ENCODE measurements around the gene SUDS3.
A peak's percentile ranks its signal among the peaks of the same experiment; 100 is the strongest.

The SUDS3 gene

GRCh38 chr12:118345355-118345754 is 31.0 kb upstream of the SUDS3 start:
- no peak overlapping the region for H3K4me2 ChIP-seq (ENCODE audit: low read length)
- peaks cover 67% of the 10 kb centered on the region for H3K79me2 ChIP-seq (ENCODE audit: insufficient read depth, low read length)
- no peaks in the 10 kb centered on the region for H3F3A ChIP-seq (ENCODE audit: insufficient read depth, low read length)

DNA sequence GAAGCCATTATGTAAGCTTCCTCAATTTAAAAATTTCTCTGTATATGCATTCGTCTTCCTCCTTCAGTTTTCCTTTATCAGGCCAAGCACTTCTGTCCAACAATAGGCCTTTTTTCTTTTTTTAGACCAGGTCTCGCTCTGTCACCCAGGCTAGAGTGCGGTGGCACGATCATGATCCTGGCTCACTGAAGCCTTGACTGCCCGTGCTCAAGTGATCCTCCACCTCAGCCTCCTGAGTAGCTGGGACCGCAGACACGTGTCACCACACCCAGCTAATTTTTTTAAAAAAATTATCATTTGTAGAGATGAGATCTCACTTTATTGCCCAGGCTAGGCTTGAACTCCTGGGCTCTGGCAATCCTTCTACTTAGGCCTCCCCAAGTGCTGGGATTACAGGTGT is 29.5 kb upstream of the SUDS3 start:
- TF ChIP-seq, protein P1, sequence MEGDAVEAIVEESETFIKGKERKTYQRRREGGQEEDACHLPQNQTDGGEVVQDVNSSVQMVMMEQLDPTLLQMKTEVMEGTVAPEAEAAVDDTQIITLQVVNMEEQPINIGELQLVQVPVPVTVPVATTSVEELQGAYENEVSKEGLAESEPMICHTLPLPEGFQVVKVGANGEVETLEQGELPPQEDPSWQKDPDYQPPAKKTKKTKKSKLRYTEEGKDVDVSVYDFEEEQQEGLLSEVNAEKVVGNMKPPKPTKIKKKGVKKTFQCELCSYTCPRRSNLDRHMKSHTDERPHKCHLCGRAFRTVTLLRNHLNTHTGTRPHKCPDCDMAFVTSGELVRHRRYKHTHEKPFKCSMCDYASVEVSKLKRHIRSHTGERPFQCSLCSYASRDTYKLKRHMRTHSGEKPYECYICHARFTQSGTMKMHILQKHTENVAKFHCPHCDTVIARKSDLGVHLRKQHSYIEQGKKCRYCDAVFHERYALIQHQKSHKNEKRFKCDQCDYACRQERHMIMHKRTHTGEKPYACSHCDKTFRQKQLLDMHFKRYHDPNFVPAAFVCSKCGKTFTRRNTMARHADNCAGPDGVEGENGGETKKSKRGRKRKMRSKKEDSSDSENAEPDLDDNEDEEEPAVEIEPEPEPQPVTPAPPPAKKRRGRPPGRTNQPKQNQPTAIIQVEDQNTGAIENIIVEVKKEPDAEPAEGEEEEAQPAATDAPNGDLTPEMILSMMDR (IDR thresholded peaks at IDR 0.05; ENCODE audit: low read length), result no peak
- TF ChIP-seq EZH2 (IDR thresholded peaks at IDR 0.05; ENCODE audit: borderline replicate concordance, low read length), result no peak
- no peak overlapping the region for H2AFZ ChIP-seq (ENCODE audit: low read length)
- H3K27me3 ChIP-seq (ENCODE audit: insufficient read depth, low read length), result no peaks in the 10 kb centered on the region
- peaks cover 64% of the 10 kb centered on the region for H3K79me2 ChIP-seq (ENCODE audit: insufficient read depth, low read length)
- no peaks in the 10 kb centered on the region for H3K36me3 ChIP-seq (ENCODE audit: insufficient read depth, low read length)
- no peaks in the 10 kb centered on the region for H3K9me3 ChIP-seq (ENCODE audit: low read length)
- H3F3A ChIP-seq (ENCODE audit: insufficient read depth, low read length), result no peaks in the 10 kb centered on the region
- peak overlapping the region; percentile 39; the same call in 1 of the 2 replicates for H3K4me2 ChIP-seq (ENCODE audit: low read length)
- no peak overlapping the region for H3K9ac ChIP-seq (ENCODE audit: low read length)
- H3K27ac ChIP-seq (ENCODE audit: low read depth, low read length, poor library complexity, severe bottlenecking), result peak overlapping the region; percentile 38
- H3K4me3 ChIP-seq (ENCODE audit: low read depth, low read length, poor library complexity, severe bottlenecking), result no peak overlapping the region
- H3K4me1 ChIP-seq (ENCODE audit: insufficient read depth, low read length, severe bottlenecking), result peaks cover 36% of the 10 kb centered on the region
- H4K20me1 ChIP-seq (ENCODE audit: insufficient read depth, low read length), result no peaks in the 10 kb centered on the region
- H3K9me2 ChIP-seq (ENCODE audit: low read depth, low read length), result no peaks in the 10 kb centered on the region

More at GRCh38 chr12:118345355-118345754, 31.0 kb upstream of the SUDS3 start:
- no peak overlapping the region for H2AFZ ChIP-seq (ENCODE audit: low read length)
- H3K27ac ChIP-seq (ENCODE audit: low read depth, low read length, poor library complexity, severe bottlenecking), result no peak overlapping the region
- no peaks in the 10 kb centered on the region for H3K27me3 ChIP-seq (ENCODE audit: insufficient read depth, low read length)
- peaks cover 36% of the 10 kb centered on the region for H3K4me1 ChIP-seq (ENCODE audit: insufficient read depth, low read length, severe bottlenecking)
- H3K9me3 ChIP-seq (ENCODE audit: low read length), result no peaks in the 10 kb centered on the region
- H3K9ac ChIP-seq (ENCODE audit: low read length), result no peak overlapping the region
- H4K20me1 ChIP-seq (ENCODE audit: insufficient read depth, low read length), result no peaks in the 10 kb centered on the region
- no peak overlapping the region for H3K4me3 ChIP-seq (ENCODE audit: low read depth, low read length, poor library complexity, severe bottlenecking)
- H3K36me3 ChIP-seq (ENCODE audit: insufficient read depth, low read length), result no peaks in the 10 kb centered on the region
- TF ChIP-seq, protein P1 (IDR thresholded peaks at IDR 0.05; ENCODE audit: low read length), result no peak
- no peak for TF ChIP-seq EZH2 (IDR thresholded peaks at IDR 0.05; ENCODE audit: borderline replicate concordance, low read length)
- H3K9me2 ChIP-seq (ENCODE audit: low read depth, low read length), result no peaks in the 10 kb centered on the region

DNA sequence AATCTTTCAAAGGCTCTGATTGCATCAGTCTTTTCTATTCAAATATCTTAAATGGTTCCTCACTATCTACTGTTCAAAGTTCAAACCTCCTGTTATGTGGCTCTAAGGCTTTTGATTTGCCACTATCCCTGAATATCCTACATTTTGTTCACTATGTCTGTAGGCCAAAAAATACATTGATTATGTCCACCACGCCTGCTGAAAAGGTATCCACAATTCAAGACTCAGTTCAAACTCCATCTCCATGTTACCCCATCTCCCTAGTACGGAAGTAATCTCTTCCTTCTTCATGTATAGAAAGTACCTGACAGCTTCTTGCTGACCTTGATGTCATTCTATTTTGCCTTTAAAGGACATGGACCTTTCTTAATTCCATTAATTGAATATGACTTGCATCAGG is 28.4 kb upstream of the SUDS3 start:
- H3K27ac ChIP-seq (ENCODE audit: low read depth, low read length, poor library complexity, severe bottlenecking), result peak overlapping the region; percentile 38
- H3K9ac ChIP-seq (ENCODE audit: low read length), result no peak overlapping the region

More for the DNA sequence above, 28.4 kb upstream of the SUDS3 start:
- Histone ChIP-seq H3K27me3 (ENCODE audit: insufficient read depth, low read length) (no peaks in the 10 kb centered on the region), H3F3A (ENCODE audit: insufficient read depth, low read length) (no peaks in the 10 kb centered on the region), H3K9me2 (ENCODE audit: low read depth, low read length) (no peaks in the 10 kb centered on the region), H3K4me2 (ENCODE audit: low read length) (no peak overlapping the region), H3K4me3 (ENCODE audit: low read depth, low read length, poor library complexity, severe bottlenecking) (no peak overlapping the region), H4K20me1 (ENCODE audit: insufficient read depth, low read length) (no peaks in the 10 kb centered on the region), H2AFZ (ENCODE audit: low read length) (no peak overlapping the region), H3K36me3 (ENCODE audit: insufficient read depth, low read length) (0 out of 2 replicates have a peak, but pooled peaks cover 2% of the 10 kb centered on the region), H3K79me2 (ENCODE audit: insufficient read depth, low read length) (peaks cover 58% of the 10 kb centered on the region), H3K4me1 (ENCODE audit: insufficient read depth, low read length, severe bottlenecking) (peaks cover 36% of the 10 kb centered on the region), H3K9me3 (ENCODE audit: low read length) (no peaks in the 10 kb centered on the region)
- no peak for TF ChIP-seq EZH2 (IDR thresholded peaks at IDR 0.05; ENCODE audit: borderline replicate concordance, low read length)
- TF ChIP-seq, protein P1 (IDR thresholded peaks at IDR 0.05; ENCODE audit: low read length), result no peak

All from OCI-LY1 (cell line).